ENCODE results near the gene SLC1A2.

The SLC1A2 gene

DNA sequence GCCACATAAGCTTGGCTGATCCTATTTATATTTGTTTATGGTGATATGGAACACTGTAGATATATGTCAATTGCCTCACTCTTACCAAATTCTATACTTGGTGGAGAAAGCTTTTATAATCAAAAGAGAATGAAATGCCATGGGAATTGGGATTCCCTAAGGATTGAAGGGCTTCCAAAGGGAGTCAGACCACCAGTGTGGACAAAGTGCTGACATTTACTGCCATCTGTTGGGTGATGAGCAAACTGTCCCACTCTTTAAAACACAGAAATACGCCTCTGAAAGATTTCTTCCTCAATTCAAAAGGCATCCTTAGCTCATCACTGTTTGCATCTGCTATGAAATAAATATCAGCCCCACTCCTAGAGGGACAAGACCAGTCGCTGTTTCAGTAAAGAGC is 7.1 kb downstream of the SLC1A2 start:
- peak in 1 of 2 experiments; percentile 22 for DNase-seq

DNA sequence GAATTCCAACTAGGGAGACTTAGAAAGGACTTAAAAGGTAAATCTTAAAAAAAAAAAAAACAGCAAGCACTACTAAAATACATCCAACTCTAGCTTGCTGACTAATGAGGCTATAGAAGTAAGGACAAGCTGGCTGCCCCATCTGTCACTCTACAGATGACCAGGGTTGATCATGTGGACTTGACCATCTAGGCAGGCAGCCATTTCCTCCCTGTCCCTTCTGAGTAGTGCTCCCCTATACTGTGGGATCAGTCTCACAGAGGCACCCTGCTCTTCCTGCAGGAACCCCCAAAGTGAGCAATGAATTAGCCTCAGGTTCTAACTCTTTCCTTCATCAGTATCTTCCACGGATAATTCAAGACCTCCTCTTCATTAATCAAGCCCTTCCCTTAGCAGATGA is 12.3 kb downstream of the SLC1A2 start:
- DNase-seq = no peak

- no peak for DNase-seq
Measured at GRCh38 chr11:35404388-35404775, 15.0 kb downstream of the SLC1A2 start.

GRCh38 chr11:35403765-35404387 is 15.5 kb downstream of the SLC1A2 start:
- no peak for DNase-seq

- DNase-seq = no peak
Measured at GRCh38 chr11:35402751-35403660, 16.4 kb downstream of the SLC1A2 start.

GRCh38 chr11:35398881-35399280 is 20.5 kb downstream of the SLC1A2 start:
- no peak for DNase-seq

DNA sequence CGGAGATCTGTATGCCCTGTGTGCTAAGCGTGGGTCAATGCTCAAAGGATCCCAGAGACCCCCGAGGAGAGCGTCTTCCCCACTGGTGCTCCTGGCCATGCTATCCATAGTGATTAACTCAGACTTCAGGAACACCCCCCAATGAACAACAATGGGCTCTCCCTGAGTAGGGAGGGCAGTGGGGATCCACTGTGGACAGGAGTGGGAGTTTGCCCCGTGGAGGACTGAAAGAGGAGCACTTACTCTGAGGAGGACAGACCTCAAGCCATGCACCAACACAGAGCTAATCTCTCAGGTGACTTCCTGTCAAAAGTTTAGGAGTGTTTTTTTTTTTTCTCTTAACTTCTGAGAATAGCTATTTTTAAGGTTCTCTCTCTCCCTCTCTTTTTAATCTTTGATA is 24.4 kb downstream of the SLC1A2 start:
- DNase-seq = no peak

DNA sequence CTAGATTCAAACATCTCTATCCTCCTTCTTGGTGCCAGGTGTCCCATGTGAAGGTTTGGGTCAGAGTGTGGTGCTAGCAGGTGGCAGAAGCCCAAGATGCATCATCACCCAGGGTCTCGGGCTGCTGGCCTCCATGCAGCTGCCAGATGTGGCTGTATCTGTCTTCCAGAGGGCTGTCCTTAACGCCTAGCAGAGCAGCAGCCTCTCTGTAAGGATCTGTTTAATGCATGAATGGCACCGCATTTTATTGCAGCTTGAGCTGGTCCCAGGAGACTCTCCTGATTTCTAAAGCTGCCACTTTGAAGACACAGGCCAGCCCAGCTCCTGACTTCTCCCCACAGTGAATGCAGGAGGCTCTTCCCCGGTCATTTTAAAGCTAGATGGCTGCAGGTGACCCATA is 26.3 kb downstream of the SLC1A2 start:
- DNase-seq = no peak

DNA sequence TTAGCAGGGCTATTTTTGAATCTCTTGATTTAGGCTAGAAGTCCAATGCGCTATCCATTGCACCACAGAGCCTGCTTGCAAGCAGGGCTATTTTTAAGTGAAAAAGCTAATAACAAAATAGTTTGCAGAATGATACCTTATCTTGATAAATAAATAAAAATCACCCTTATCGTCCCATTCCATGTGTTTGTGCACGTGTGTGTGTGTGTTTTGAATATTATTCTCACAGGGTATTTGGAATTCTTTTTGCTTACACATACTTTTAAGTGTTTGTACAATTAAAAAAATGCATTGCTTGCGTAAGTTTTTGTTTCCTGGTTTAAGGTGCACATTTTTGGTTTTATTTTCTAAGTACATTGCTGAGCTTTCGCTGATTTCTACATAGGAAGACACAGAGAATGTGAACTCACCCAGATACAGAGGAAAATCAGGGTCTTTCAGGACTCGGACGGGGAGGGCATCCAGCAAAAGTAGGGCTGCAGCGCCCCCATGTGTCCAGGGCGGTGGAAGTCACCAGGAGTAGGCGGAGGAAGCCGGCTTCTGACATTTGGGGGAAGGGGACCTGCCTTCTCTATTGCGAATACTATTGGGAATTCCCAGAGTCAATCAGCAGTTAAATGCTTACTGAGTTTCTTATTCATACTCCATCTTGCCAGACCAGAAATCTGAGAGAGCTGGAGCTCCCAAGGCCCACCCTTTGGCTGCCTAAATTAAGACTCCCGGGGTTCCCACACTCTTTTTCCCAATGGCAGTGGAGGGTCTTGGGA is 27.3 kb downstream of the SLC1A2 start:
- peak; percentile 17 to 66 for DNase-seq

DNA sequence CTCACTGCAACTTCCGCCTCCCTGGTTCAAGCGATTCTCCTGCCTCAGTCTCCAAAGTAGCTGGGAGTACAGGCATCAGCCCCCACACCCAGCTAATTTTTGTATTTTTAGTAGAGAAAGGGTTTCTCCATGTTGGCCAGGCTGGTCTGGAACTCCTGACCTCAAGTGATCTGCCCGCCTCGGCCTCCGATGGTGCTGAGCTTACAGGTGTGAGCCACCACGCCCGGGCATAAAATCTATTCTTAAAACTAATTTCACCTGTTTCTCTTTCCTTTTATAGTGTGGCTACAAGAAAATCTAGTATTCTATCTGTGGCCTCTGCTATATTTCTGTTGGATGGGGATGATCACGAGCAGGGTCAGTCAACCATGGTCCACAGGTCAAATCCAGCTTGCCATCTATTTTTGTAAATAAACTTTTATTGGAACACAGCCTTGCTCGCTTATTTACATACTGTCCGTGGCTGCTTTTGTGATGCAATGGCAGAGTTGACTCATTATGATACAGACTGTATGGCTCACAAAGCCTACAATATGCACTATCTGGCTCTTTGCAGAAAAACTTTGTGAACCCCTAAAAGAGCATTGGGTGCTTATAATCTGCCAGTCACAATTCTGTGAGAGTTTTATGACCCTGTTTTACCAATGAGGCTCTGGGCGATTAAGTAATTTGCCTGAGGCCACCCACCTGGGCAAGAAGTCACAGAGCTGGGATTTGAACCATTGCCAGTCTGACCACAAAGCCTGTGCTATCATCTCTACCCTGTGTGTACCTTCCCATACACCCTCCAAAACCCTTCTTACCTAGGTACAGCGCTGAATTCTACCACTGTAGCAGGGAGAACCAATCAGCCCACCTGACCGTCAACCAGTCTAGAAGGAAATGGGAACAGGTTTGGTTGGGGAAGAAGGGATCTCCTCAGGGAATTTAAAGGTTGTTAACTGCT is 28.3 kb downstream of the SLC1A2 start:
- peak; percentile 19 to 26 for DNase-seq

DNA sequence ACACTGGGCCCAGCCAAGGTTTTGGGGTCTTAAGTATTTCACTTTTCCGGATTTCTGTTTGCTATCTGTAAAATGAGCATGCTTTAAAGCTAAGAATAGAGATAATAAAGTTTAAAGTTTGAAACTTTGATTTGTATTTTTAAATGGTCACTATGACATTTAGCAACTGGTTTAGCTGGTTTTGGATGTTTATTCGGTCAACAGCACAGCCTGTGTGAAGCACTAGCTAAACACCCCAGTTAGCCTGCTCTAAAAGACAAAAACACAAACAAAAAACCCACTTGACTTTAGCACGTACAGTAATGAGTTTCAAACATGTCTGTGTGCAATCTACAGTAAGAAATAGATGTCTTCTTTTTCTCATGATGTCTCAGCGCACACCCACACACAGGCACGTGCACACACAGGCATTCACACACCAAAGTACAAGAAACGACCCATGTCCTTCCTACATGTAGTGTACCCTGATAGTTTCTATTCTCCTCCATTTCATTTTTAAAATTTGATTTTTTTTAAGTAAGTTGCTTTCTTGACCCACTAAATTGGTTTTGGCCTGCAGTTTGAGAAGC is 29.4 kb downstream of the SLC1A2 start:
- DNase-seq = no peak

DNA sequence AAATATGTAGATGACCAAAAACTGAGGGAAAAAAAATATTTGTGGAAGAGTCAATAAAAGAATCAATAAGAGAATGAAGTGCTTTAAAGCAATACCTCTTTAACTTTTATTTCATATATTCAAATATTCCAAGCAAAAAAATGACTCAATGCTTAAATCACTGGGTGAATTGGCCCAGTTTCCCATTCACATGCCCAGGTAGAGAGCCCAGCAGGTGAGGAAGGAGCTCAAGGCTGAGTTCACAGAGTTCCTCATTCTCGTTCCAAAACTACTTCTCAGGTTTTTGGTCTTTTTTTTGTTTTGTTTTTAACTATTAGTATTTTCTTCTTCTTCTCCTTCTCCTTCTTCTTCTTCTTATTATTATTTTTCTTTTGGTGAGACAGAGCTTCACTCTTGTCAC is 30.2 kb downstream of the SLC1A2 start:
- DNase-seq = no peak

DNA sequence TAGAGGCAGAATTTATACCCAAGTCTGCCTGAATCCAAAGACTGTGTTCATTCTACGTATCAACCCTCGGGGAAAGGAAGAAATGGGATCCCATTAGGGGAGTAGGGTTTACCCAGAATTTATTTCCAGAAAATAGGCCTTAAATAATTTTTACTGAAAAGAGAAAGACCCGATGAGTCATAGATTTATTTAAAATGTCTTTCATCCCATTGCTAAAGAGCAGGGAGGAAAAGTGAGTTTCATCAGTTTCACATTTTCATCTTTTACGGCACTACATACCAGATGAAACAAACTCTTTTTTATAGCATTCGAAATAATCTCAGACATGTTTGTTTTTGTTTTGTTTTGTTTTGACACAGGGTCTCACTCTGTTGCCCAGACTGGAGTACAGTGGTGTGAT is 31.3 kb downstream of the SLC1A2 start:
- no peak for DNase-seq

DNA sequence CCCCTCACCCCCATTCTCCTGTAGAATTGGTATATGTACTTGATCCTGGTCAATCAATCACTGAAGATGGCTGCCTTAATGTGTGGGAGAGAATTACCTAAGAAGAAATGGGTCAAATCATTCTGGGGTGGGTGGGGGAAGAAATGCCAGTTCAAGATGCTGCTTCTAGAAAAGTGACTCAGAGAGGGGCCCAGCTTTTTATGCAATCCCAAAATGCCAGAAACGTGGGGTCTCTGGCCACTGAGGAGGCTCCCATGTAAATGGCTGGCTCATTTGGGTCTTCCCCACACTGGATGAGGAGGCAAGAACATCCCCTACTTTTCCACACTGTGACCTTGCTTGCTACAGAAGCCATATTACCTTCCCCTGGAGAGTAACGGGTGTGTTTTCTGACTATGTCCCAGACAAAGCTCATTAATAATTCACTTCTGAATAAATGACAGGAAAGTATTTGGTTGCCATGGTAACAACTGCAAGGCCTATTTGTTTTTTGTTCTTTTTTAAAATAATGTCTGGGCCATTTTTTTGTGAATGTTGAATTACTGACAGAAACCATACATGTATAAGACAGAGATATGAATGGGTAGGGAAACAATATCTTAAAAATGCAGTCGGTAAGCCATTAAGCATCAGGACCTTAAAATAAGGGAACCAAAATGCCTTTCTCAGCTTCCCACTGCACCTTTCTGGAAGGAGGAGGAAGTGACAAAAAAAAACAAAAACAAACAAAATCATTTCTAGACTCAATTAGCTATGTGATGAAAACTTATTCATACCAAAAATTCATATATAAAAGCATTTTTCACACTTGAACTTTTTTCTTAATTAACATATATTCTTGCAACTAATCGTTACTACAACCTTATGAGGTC is 32.0 kb downstream of the SLC1A2 start:
- DNase-seq = peak in 1 of 2 experiments; percentile 25

DNA sequence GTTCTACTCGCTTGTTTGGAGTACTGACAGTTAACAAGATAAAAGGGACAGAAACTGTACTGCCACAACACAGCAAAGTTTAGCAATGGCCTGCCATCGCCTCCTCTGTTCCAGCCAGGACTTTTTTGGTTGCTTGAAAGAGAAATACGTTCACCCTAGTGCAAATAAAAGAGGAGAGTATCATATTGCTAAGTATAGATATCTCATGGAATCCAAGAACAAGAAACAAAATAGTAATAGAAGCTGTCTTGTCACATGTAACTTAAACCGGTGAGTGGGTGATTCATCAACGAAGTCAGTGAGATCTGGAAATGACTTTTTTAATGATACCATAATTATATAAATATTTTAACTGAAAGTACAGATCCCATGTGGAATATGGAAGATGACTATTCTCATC is 35.4 kb downstream of the SLC1A2 start:
- DNase-seq = no peak

DNA sequence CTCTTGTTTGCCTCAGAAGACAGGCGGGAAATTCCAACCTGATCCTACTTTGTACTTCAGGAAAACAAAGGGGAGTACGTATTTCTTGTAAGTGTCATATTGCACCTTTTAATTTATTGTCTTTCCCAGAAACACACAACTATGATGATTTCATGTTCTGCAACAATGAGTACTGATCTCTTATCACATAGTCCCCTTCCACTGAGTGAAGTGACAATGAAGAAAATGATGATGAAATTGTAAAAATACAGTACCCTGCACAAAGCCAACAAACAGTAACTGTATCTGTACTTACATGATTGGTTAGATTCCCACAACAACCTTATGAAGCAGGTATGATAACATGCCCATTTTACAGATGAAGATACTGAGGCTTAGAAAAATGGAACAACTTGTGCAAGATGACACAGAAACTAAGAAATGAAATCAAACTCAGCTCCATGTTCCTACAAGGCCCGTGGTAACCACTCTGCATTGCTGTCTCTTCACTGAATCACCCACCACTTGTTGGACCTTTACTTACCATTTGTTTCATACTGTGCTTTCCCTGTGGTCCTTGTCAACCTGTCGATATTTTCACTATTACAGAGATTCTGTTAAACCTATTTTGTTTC is 37.5 kb downstream of the SLC1A2 start:
- no peak for DNase-seq

GRCh38 chr11:35380603-35381002 is 38.8 kb downstream of the SLC1A2 start:
- no peak for DNase-seq

- DNase-seq = no peak
Measured at GRCh38 chr11:35377262-35377661, 42.1 kb downstream of the SLC1A2 start.

DNA sequence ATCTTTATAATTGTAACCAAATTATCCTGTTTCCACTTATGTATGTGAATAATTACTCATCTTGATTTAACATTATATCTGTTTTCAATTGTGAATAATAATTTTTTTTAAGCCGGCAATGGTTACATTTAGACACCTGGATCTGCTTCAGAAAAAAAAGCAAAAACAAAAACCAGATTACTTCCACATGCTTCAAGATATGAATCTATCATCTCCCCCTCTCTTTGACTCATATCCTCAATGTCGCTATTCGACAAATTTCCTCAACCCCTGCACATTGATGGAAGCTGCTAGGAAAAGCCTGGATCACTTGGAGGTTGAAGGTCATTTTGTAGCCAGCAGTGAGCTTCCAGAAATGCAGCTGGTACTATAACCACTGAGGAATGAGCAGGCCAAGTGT is 42.7 kb downstream of the SLC1A2 start:
- no peak for DNase-seq

- no peak for DNase-seq
Measured at GRCh38 chr11:35376118-35376510, 43.2 kb downstream of the SLC1A2 start.

Data from SW 1271 (cell line).